ENCODE data around the gene OR1F1. TPM values are rescaled to one million over a fixed set of nuclear protein-coding genes. Genes with fewer than 3 reads are reported as not detected.
A peak's percentile ranks its signal among the peaks of the same experiment; 100 is the strongest.
"Not testable (repeated sequence)": the region's sequence is repeated elsewhere in the genome, so short reads cannot be mapped to it uniquely, and the experiment has no call there.

OR1F1 gene
- total and polyA plus RNA-seq, 2 donors: 0.02 TPM; not detected in 1

DNA sequence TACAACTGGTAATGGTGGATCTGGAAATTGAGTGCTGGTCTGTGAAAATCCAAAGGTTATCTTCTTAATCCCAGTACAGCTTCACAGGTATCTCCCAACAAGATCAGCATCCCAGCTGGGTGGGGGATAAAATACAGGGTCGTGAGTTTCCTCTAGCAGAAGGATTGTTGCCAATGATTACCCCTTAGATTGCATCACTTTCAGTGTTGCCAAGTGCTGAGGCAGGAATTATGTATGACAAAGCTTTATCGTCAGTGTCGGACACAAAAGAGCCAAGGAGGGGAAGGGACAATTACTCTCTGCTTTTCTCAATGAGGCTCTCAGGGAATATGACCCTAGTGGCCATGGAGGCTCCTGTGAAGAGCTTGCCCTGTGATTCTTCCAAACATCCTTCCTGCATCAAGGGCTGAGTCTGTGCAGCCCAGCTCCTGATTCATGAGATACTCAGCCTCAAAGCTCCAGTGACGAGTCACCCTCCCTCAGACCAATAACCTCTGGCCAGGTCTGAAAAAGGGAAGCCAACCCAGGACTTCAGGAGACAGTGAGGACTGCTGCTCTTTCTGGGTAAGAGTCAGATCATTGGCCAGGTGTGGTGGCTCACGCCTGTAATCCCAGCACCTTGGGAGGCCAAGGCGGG is 15.0 kb downstream of the OR1F1 start:
- 78% methylated on average over 6 of the region's 6 CpGs for WGBS
- peaks cover 0 to 18% of the 10 kb centered on the region in 2 donors for H3K9me3 ChIP-seq (ENCODE audit: control insufficient read depth in 2 of 2, insufficient read depth in 1 of 2, low read length in 1 of 2)
- no peak overlapping the region for H3K4me3 ChIP-seq (ENCODE audit: low read length in 2 of 2)
- H3K36me3 ChIP-seq (ENCODE audit: control insufficient read depth in 2 of 2, insufficient read depth in 2 of 2, low read length in 1 of 2): no peaks in the 10 kb centered on the region
- H3K4me1 ChIP-seq (ENCODE audit: control insufficient read depth in 2 of 2, insufficient read depth in 2 of 2, low read length in 2 of 2): no peaks in the 10 kb centered on the region
- H3K27ac ChIP-seq (ENCODE audit: low read depth in 1 of 2, low read length in 1 of 2): no peak overlapping the region
- peaks cover 0 to 9% of the 10 kb centered on the region in 2 donors for H3K27me3 ChIP-seq (ENCODE audit: control insufficient read depth in 2 of 2, insufficient read depth in 1 of 2, low read length in 1 of 2)
- DNase-seq (ENCODE audit: low read depth in 6 of 9, low spot score in 9 of 9): no peak

DNA sequence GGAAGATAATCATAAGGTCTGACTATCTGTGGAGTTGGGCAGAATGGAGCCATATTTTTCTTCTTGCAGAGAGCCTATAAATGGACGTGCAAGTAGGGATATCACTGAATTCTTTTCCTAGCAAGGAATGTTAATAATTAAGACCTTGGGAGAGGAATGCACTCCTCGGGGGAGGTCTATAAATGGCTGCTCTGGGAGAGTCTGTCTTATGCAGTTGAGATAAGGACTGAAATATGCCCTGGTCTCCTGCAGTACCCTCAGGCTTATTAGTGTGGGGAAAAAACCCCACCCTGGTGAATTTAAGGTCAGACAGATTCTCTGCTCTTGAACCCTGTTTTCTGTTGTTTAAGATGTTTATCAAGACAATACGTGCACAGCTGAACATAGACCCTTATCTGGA is 17.9 kb downstream of the OR1F1 start:
- H3K27ac ChIP-seq (ENCODE audit: low read depth in 1 of 2, low read length in 1 of 2); H3K36me3 ChIP-seq (ENCODE audit: control insufficient read depth in 2 of 2, insufficient read depth in 2 of 2, low read length in 1 of 2); H3K4me1 ChIP-seq (ENCODE audit: control insufficient read depth in 2 of 2, insufficient read depth in 2 of 2, low read length in 2 of 2); H3K27me3 ChIP-seq (ENCODE audit: control insufficient read depth in 2 of 2, insufficient read depth in 1 of 2, low read length in 1 of 2); DNase-seq (ENCODE audit: low read depth in 6 of 9, low spot score in 9 of 9); H3K4me3 ChIP-seq (ENCODE audit: low read length in 2 of 2): not testable (repeated sequence)
- 72% methylated on average over 3 of the region's 3 CpGs for WGBS
- peaks cover 0 to 27% of the 10 kb centered on the region in 2 donors for H3K9me3 ChIP-seq (ENCODE audit: control insufficient read depth in 2 of 2, insufficient read depth in 1 of 2, low read length in 1 of 2)

DNA sequence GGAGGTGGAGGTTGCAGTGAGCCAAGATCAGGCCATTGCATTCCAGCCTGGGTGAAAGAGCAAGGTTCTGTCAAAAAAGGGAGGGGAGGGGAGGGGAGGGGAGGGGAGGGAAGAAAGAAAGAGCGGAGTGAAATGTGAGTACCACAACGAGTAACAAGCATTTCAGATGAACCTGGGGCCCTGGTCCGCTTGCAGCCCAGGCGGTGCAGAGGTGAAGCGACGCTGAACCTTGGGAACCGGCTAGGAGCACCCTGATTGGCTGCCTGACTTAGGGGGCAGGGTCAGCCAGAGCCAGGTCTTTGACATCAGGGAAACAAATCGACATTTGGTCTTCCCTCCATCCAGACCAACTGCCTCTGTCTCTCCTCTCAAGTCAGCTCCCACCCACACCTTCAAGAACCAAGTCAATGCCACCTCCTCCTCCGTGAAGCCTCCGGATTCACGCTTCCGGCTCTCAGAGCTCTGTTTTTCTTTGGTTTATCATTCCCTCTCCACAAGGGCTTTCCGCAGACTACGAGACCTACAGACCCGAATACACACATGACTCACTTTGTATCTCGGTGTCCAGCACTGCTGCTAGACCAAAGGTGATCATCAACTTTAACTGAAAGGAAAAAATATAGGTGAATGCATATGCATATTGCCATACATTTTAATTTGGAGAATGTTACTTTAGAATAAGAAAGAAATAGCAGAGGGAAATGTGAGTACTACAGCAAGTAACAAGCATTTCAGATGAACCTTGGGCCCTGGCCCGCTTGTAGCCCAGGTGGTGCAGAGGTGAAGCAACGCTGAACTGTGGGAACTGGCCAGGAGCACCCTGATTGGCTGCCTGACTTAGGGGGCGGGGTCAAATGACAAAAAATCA is 19.3 kb downstream of the OR1F1 start:
- no peak for DNase-seq (ENCODE audit: low read depth in 6 of 9, low spot score in 9 of 9)
- WGBS: 82% methylated on average over 19 of the region's 19 CpGs
- H3K27ac ChIP-seq (ENCODE audit: low read depth in 1 of 2, low read length in 1 of 2): no peak overlapping the region
- peaks cover 0 to 27% of the 10 kb centered on the region in 2 donors for H3K9me3 ChIP-seq (ENCODE audit: control insufficient read depth in 2 of 2, insufficient read depth in 1 of 2, low read length in 1 of 2)
- no peaks in the 10 kb centered on the region for H3K4me1 ChIP-seq (ENCODE audit: control insufficient read depth in 2 of 2, insufficient read depth in 2 of 2, low read length in 2 of 2)
- H3K4me3 ChIP-seq (ENCODE audit: low read length in 2 of 2): no peak overlapping the region
- no peaks in the 10 kb centered on the region for H3K36me3 ChIP-seq (ENCODE audit: control insufficient read depth in 2 of 2, insufficient read depth in 2 of 2, low read length in 1 of 2)
- no peaks in the 10 kb centered on the region for H3K27me3 ChIP-seq (ENCODE audit: control insufficient read depth in 2 of 2, insufficient read depth in 1 of 2, low read length in 1 of 2)

DNA sequence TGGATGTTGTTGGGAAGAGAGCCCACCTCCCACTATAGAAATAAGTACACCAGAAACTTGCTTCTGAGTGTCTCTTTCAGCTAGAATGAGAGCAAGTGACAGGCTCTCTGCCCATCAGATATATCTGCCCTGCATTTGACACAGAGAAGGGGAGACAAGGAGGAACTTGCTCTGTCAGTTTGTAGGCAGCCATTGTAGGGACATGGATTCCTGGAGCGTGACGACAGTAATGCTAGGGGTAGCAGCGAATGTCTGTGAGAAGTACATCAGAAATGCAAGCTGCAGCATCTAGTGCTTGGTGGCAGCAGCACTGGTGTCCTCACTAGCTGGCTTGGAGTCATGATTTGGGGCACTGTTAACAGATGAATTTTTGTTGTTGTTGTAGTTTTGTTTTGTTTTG is 24.0 kb downstream of the OR1F1 start:
- 95% methylated on average over 3 of the region's 3 CpGs for WGBS
- H3K27ac ChIP-seq (ENCODE audit: low read depth in 1 of 2, low read length in 1 of 2): no peak overlapping the region
- no peaks in the 10 kb centered on the region for H3K36me3 ChIP-seq (ENCODE audit: control insufficient read depth in 2 of 2, insufficient read depth in 2 of 2, low read length in 1 of 2)
- peaks cover 4 to 9% of the 10 kb centered on the region in 2 donors for H3K4me1 ChIP-seq (ENCODE audit: control insufficient read depth in 2 of 2, insufficient read depth in 2 of 2, low read length in 2 of 2)
- no peaks in the 10 kb centered on the region for H3K27me3 ChIP-seq (ENCODE audit: control insufficient read depth in 2 of 2, insufficient read depth in 1 of 2, low read length in 1 of 2)
- DNase-seq (ENCODE audit: low read depth in 6 of 9, low spot score in 9 of 9): no peak
- H3K9me3 ChIP-seq (ENCODE audit: control insufficient read depth in 2 of 2, insufficient read depth in 1 of 2, low read length in 1 of 2): peaks cover 0 to 14% of the 10 kb centered on the region in 2 donors
- H3K4me3 ChIP-seq (ENCODE audit: low read length in 2 of 2): no peak overlapping the region

DNA sequence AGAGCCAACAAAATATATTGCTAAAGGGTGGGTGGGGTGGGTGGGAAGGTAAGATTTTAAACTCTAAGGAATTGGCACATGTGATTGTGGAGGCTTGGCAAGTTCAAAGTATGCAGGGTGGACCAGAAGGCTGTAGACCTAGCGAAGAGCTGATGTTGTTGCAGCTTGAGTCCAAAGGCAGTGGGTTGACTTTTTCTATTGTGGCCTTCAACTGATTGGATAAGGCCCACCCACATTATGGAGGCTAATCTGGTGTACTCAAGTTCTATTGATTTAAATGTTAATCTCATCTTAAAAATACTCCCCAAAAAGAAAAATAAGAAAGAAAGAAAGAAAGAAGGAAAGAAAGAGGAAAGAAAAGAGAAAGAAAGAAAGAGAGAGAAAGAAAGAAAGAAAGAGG is 24.6 kb downstream of the OR1F1 start:
- Histone ChIP-seq H3K27ac (ENCODE audit: low read depth in 1 of 2, low read length in 1 of 2) (no peak overlapping the region), H3K4me1 (ENCODE audit: control insufficient read depth in 2 of 2, insufficient read depth in 2 of 2, low read length in 2 of 2) (peaks cover 4 to 9% of the 10 kb centered on the region in 2 donors), H3K9me3 (ENCODE audit: control insufficient read depth in 2 of 2, insufficient read depth in 1 of 2, low read length in 1 of 2) (peaks cover 0 to 9% of the 10 kb centered on the region in 2 donors), H3K36me3 (ENCODE audit: control insufficient read depth in 2 of 2, insufficient read depth in 2 of 2, low read length in 1 of 2) (no peaks in the 10 kb centered on the region), H3K27me3 (ENCODE audit: control insufficient read depth in 2 of 2, insufficient read depth in 1 of 2, low read length in 1 of 2) (no peaks in the 10 kb centered on the region), H3K4me3 (ENCODE audit: low read length in 2 of 2) (no peak overlapping the region)
- 39% methylated on average over 1 of the region's 1 CpG for WGBS
- DNase-seq (ENCODE audit: low read depth in 6 of 9, low spot score in 9 of 9): no peak

DNA sequence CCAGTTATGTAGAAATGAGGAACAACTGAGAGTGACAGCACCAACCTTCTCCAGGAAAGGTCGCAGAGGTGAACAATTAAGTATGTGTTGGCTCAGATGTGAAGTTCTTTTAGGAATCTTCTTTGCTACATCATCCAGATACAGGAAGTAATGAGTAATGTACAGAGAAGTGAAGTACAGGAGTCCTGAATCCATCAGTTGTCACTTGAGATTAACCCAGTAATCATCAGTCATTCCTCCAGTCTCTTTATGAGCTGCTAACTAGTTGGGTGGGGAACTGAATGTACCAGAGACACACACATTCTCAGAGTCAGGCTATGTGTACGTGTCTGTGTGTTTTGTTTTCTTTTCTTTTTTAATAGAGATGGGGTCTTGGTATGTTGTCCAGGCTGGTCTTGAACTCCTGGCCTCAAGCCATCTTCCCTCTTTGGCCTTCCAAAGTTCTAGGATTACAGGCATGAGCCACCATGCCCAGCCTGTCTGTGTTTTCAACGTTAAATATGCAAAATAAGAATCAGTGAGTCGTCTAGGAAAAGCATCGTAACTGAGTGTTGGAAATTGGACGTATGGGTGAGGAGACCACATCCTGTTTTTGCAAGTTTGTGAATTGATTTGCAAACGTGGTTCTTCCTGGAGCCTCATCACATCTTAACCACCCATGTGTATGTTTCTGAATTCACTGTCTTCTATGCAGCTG is 27.0 kb downstream of the OR1F1 start:
- WGBS: 22% methylated on average over 7 of the region's 7 CpGs
- DNase-seq (ENCODE audit: low read depth in 6 of 9, low spot score in 9 of 9): peak in 2 of 9 donors; percentile 18 to 58
- no peak overlapping the region for H3K4me3 ChIP-seq (ENCODE audit: low read length in 2 of 2)

DNA sequence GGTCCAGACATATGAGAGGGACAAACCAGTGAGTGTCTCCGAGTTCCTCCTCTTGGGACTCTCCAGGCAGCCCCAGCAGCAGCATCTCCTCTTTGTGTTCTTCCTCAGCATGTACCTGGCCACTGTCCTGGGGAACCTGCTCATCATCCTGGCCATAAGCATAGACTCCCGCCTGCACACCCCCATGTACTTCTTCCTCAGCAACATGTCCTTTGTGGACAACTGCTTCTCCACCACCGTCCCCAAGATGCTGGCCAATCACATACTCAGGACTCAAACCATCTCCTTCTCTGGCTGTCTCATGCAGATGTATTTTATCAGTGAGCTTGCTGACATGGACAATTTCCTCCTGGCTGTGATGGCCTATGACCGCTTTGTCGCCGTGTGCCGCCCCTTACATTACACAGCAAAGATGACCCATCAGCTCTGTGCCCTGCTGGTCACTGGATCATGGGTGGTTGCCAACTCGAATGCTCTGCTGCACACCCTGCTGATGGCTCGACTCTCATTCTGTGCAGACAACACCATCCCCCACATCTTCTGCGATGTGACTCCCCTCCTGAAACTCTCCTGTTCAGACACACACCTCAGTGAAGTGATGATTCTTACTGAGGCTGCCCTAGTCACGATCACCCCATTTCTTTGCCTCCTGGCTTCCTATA is 27.7 kb downstream of the OR1F1 start:
- Histone ChIP-seq H3K4me3 (ENCODE audit: low read length in 2 of 2) (no peak overlapping the region), H3K27ac (ENCODE audit: low read depth in 1 of 2, low read length in 1 of 2) (peak overlapping the region in 1 of 2 donors; percentile 43), H3K9me3 (ENCODE audit: control insufficient read depth in 2 of 2, insufficient read depth in 1 of 2, low read length in 1 of 2) (peaks cover 0 to 18% of the 10 kb centered on the region in 2 donors)

More for the DNA sequence above, 27.0 kb downstream of the OR1F1 start:
- no peaks in the 10 kb centered on the region for H3K27me3 ChIP-seq (ENCODE audit: control insufficient read depth in 2 of 2, insufficient read depth in 1 of 2, low read length in 1 of 2)
- peaks cover 4 to 9% of the 10 kb centered on the region in 2 donors for H3K4me1 ChIP-seq (ENCODE audit: control insufficient read depth in 2 of 2, insufficient read depth in 2 of 2, low read length in 2 of 2)
- peak overlapping the region in 1 of 2 donors; percentile 33 for H3K27ac ChIP-seq (ENCODE audit: low read depth in 1 of 2, low read length in 1 of 2)
- H3K9me3 ChIP-seq (ENCODE audit: control insufficient read depth in 2 of 2, insufficient read depth in 1 of 2, low read length in 1 of 2): peaks cover 0 to 15% of the 10 kb centered on the region in 2 donors
- H3K36me3 ChIP-seq (ENCODE audit: control insufficient read depth in 2 of 2, insufficient read depth in 2 of 2, low read length in 1 of 2): no peaks in the 10 kb centered on the region

DNA sequence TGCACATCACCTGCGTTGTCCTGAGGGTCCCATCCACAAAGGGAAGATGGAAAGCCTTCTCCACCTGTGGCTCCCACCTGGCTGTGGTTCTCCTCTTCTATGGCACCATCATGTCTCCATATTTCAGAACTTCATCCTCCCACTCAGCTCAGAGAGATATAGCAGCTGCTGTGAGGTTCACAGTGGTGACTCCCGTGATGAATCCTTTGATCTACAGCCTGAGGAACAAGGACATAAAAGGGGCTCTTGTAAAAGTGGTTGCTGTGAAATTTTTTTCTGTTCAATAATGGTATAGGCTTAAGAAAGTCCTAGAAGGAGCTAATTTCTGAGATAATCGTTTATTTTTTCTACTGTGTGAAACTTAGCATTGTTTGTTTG is 28.2 kb downstream of the OR1F1 start:
- no peak for DNase-seq (ENCODE audit: low read depth in 6 of 9, low spot score in 9 of 9)
- no peaks in the 10 kb centered on the region for H3K36me3 ChIP-seq (ENCODE audit: control insufficient read depth in 2 of 2, insufficient read depth in 2 of 2, low read length in 1 of 2)
- H3K27me3 ChIP-seq (ENCODE audit: control insufficient read depth in 2 of 2, insufficient read depth in 1 of 2, low read length in 1 of 2): no peaks in the 10 kb centered on the region
- H3K4me3 ChIP-seq (ENCODE audit: low read length in 2 of 2): no peak overlapping the region
- peaks cover 1 to 22% of the 10 kb centered on the region in 2 donors for H3K9me3 ChIP-seq (ENCODE audit: control insufficient read depth in 2 of 2, insufficient read depth in 1 of 2, low read length in 1 of 2)
- WGBS: 48% methylated on average over 3 of the region's 3 CpGs
- H3K27ac ChIP-seq (ENCODE audit: low read depth in 1 of 2, low read length in 1 of 2): peak overlapping the region in 1 of 2 donors; percentile 59
- peaks cover 4 to 9% of the 10 kb centered on the region in 2 donors for H3K4me1 ChIP-seq (ENCODE audit: control insufficient read depth in 2 of 2, insufficient read depth in 2 of 2, low read length in 2 of 2)

More for the DNA sequence above, 27.7 kb downstream of the OR1F1 start:
- H3K27me3 ChIP-seq (ENCODE audit: control insufficient read depth in 2 of 2, insufficient read depth in 1 of 2, low read length in 1 of 2): no peaks in the 10 kb centered on the region
- H3K36me3 ChIP-seq (ENCODE audit: control insufficient read depth in 2 of 2, insufficient read depth in 2 of 2, low read length in 1 of 2): no peaks in the 10 kb centered on the region
- peaks cover 4 to 9% of the 10 kb centered on the region in 2 donors for H3K4me1 ChIP-seq (ENCODE audit: control insufficient read depth in 2 of 2, insufficient read depth in 2 of 2, low read length in 2 of 2)
- WGBS: 88% methylated on average over 11 of the region's 11 CpGs
- no peak for DNase-seq (ENCODE audit: low read depth in 6 of 9, low spot score in 9 of 9)
